Activated naive CD4-positive, alpha-beta T cell treated with Interleukin-2 at 50 U/mL for 16 hours (primary cell): ENCODE data around the gene BAZ1A.
A peak's percentile ranks its signal among the peaks of the same experiment; 100 is the strongest.

Source experiments
- DNase-seq: peaks from one replicate; pipeline ENCODE4 v3.0.0-alpha.2; 2020

Gene BAZ1A

GRCh38 chr14:34875031-34875922 lies at the start of gene BAZ1A:
Gene BAZ1A (minus strand): TSS chr14:34875360. CDS start chr14:34874604, 756 bp downstream.
- peak; percentile 41 for DNase-seq

- no peak for DNase-seq
These were observed 45.2 kb upstream of the BAZ1A start for GRCh38 chr14:34920339-34920738.

GRCh38 chr14:34913619-34914018 lies 38.5 kb upstream of the BAZ1A start:
- no peak for DNase-seq

- no peak for DNase-seq
These were observed 37.8 kb upstream of the BAZ1A start for GRCh38 chr14:34912966-34913365.

GRCh38 chr14:34912182-34912581 lies 37.0 kb upstream of the BAZ1A start:
- DNase-seq: no peak

- no peak for DNase-seq
These were observed 36.3 kb upstream of the BAZ1A start for GRCh38 chr14:34911209-34912150.

GRCh38 chr14:34906287-34906686 lies 31.1 kb upstream of the BAZ1A start:
- no peak for DNase-seq

- DNase-seq: no peak
These were observed 20.1 kb upstream of the BAZ1A start for GRCh38 chr14:34895277-34895676.

- DNase-seq: no peak
These were observed 15.8 kb upstream of the BAZ1A start for GRCh38 chr14:34890937-34891336.

- DNase-seq: no peak
These were observed 13.0 kb upstream of the BAZ1A start for GRCh38 chr14:34888186-34888585.

GRCh38 chr14:34883954-34884353 lies 8.8 kb upstream of the BAZ1A start:
- no peak for DNase-seq

- peak; percentile 61 for DNase-seq
These were observed 652 bp downstream of the BAZ1A start for GRCh38 chr14:34874386-34875030.

- DNase-seq: peak; percentile 86
These were observed 1.4 kb downstream of the BAZ1A start for GRCh38 chr14:34873589-34874385.

- no peak for DNase-seq
These were observed 2.2 kb downstream of the BAZ1A start for GRCh38 chr14:34872822-34873588.

- no peak for DNase-seq
These were observed 8.0 kb downstream of the BAZ1A start for GRCh38 chr14:34867199-34867598.

GRCh38 chr14:34865889-34866574 lies 9.1 kb downstream of the BAZ1A start:
- no peak for DNase-seq

GRCh38 chr14:34863844-34864243 lies 11.3 kb downstream of the BAZ1A start:
- DNase-seq: no peak

GRCh38 chr14:34858765-34859164 lies 16.4 kb downstream of the BAZ1A start:
- no peak for DNase-seq

- no peak for DNase-seq
These were observed 17.3 kb downstream of the BAZ1A start for GRCh38 chr14:34857689-34858449.

GRCh38 chr14:34853041-34853440 lies 22.1 kb downstream of the BAZ1A start:
- DNase-seq: no peak
